ENCODE data around the gene PDK2.

- TF ChIP-seq EZH2 (IDR thresholded peaks at IDR 0.05; ENCODE audit: insufficient read depth, poor library complexity, severe bottlenecking) (no peak), EZH2phosphoT487 (IDR thresholded peaks at IDR 0.05; ENCODE audit: insufficient read depth, low read depth) (no peak)
Measured at GRCh38 chr17:50062293-50063243, 32.6 kb upstream of the PDK2 start.

Measured in GM23248 (cell line).